Measurements from ENCODE around the gene EPRS1. TPM values are rescaled to one million over a fixed set of nuclear protein-coding genes. Genes with fewer than 3 reads are reported as not detected.

EPRS1 gene
- polyA plus RNA-seq, 3 donors = 9.3 to 27.6 (median 21.1) TPM

GRCh38 chr1:220003015-220003414 is 43.3 kb downstream of the EPRS1 start:
- H3K27ac Mint-ChIP-seq = no peak overlapping the region
- Histone ChIP-seq H3K9me3 (replicated peaks in 1 of 2; ENCODE audit: control insufficient read depth in 1 of 2, insufficient read depth in 1 of 2, low read length in 2 of 2) (no peaks in the 10 kb centered on the region), H3K4me1 (ENCODE audit: control insufficient read depth in 1 of 2, insufficient read depth in 2 of 2, low read length in 2 of 2) (no peaks in the 10 kb centered on the region), H2AFZ (ENCODE audit: insufficient read depth, low read depth, low read length, poor library complexity, severe bottlenecking) (no peak overlapping the region), H3K36me3 (replicated peaks in 1 of 2; ENCODE audit: control insufficient read depth in 1 of 2, insufficient read depth in 2 of 2, low read length in 2 of 2) (peaks cover 89 to 98% of the 10 kb centered on the region in 2 donors), H3K4me3 (replicated peaks in 1 of 3; ENCODE audit: low read depth in 2 of 3, low read length in 3 of 3) (no peak overlapping the region), H3K27ac (ENCODE audit: low read depth in 1 of 2, low read length in 2 of 2) (no peak overlapping the region), H3K27me3 (ENCODE audit: control insufficient read depth in 2 of 2, insufficient read depth in 2 of 2, low read length in 2 of 2) (no peaks in the 10 kb centered on the region), H3K79me2 (ENCODE audit: insufficient read depth, low read length) (no peaks in the 10 kb centered on the region), H3K9ac (ENCODE audit: insufficient read depth, low read length, poor library complexity, severe bottlenecking) (no peak overlapping the region), H4K20me1 (ENCODE audit: insufficient read depth, low read length) (no peaks in the 10 kb centered on the region), H3K4me2 (replicated peaks; ENCODE audit: extremely low read depth, low read length, poor library complexity, severe bottlenecking) (no peak overlapping the region)
- intact Hi-C loops (cut with micrococcal nuclease) = no loop called here
- no peaks in the 10 kb centered on the region for H3K4me1 Mint-ChIP-seq
- no peaks in the 10 kb centered on the region for H3K27me3 Mint-ChIP-seq (ENCODE audit: low read depth in 3 of 3)
- no peaks in the 10 kb centered on the region for H3K9me3 Mint-ChIP-seq
- no CpG with 5 or more reads among the region's 1 CpG for WGBS (ENCODE audit: insufficient coverage)
- H3K36me3 Mint-ChIP-seq = peaks cover 71 to 85% of the 10 kb centered on the region in 2 donors
- H3K4me3 Mint-ChIP-seq = no peak overlapping the region
- no peak for TF ChIP-seq CTCF (IDR thresholded peaks at IDR 0.05)
- no peak for DNase-seq

GRCh38 chr1:220001095-220001501 is 45.2 kb downstream of the EPRS1 start:
- DNase-seq = no peak
- H3K4me1 Mint-ChIP-seq = no peaks in the 10 kb centered on the region
- Histone ChIP-seq H3K9ac (ENCODE audit: insufficient read depth, low read length, poor library complexity, severe bottlenecking) (no peak overlapping the region), H3K36me3 (replicated peaks in 1 of 2; ENCODE audit: control insufficient read depth in 1 of 2, insufficient read depth in 2 of 2, low read length in 2 of 2) (peaks cover 94 to 99% of the 10 kb centered on the region in 2 donors), H2AFZ (ENCODE audit: insufficient read depth, low read depth, low read length, poor library complexity, severe bottlenecking) (no peak overlapping the region), H3K27me3 (ENCODE audit: control insufficient read depth in 2 of 2, insufficient read depth in 2 of 2, low read length in 2 of 2) (no peaks in the 10 kb centered on the region), H4K20me1 (ENCODE audit: insufficient read depth, low read length) (no peaks in the 10 kb centered on the region), H3K9me3 (replicated peaks in 1 of 2; ENCODE audit: control insufficient read depth in 1 of 2, insufficient read depth in 1 of 2, low read length in 2 of 2) (no peaks in the 10 kb centered on the region), H3K4me1 (ENCODE audit: control insufficient read depth in 1 of 2, insufficient read depth in 2 of 2, low read length in 2 of 2) (no peaks in the 10 kb centered on the region), H3K4me3 (replicated peaks in 1 of 3; ENCODE audit: low read depth in 2 of 3, low read length in 3 of 3) (no peak overlapping the region), H3K79me2 (ENCODE audit: insufficient read depth, low read length) (no peaks in the 10 kb centered on the region), H3K4me2 (replicated peaks; ENCODE audit: extremely low read depth, low read length, poor library complexity, severe bottlenecking) (no peak overlapping the region), H3K27ac (ENCODE audit: low read depth in 1 of 2, low read length in 2 of 2) (no peak overlapping the region)
- H3K4me3 Mint-ChIP-seq = no peak overlapping the region
- no peak overlapping the region for H3K27ac Mint-ChIP-seq
- no peaks in the 10 kb centered on the region for H3K9me3 Mint-ChIP-seq
- TF ChIP-seq CTCF (IDR thresholded peaks at IDR 0.05) = no peak
- H3K36me3 Mint-ChIP-seq = peaks cover 78 to 85% of the 10 kb centered on the region in 2 donors
- WGBS (ENCODE audit: insufficient coverage) = no CpG with 5 or more reads among the region's 4 CpGs
- intact Hi-C loops (cut with micrococcal nuclease) = no loop called here
- H3K27me3 Mint-ChIP-seq (ENCODE audit: low read depth in 3 of 3) = no peaks in the 10 kb centered on the region

All from CD14-positive monocyte (primary cell).